Smooth muscle cell (in vitro differentiated cells): ENCODE data around the gene OR8B12. TPM values are rescaled to one million over a fixed set of nuclear protein-coding genes. Genes with fewer than 3 reads are reported as not detected.
"Not testable (repeated sequence)": the region's sequence is repeated elsewhere in the genome, so short reads cannot be mapped to it uniquely, and the experiment has no call there.

ENCODE experiments used
- DNase-seq: peaks from one replicate; lab custom pipeline; 2025; ENCODE audit not compliant: unreplicated experiment; lab: John Stamatoyannopoulos, UW
- H2AFZ ChIP-seq: fragments of 200-600 bp; sonication (generic); 2 replicates; pipeline ENCODE4 v1.6.0; 2016; ENCODE audit warnings: antibody characterized with exemption, low read depth, mild to moderate bottlenecking
- H3F3A ChIP-seq: fragments of 200-600 bp; sonication (generic); 2 replicates; pipeline ENCODE4 v1.6.0; 2017; ENCODE audit warnings: antibody characterized with exemption, low read depth
- H3K27ac ChIP-seq: fragments of 200-600 bp; sonication (generic); 2 replicates; pipeline ENCODE4 v1.5.1; 2016; ENCODE audit warnings: low read depth, mild to moderate bottlenecking
- H3K27me3 ChIP-seq: fragments of 200-600 bp; sonication (generic); 2 replicates; pipeline ENCODE4 v1.6.1; 2016; ENCODE audit warnings: low read depth, mild to moderate bottlenecking
- H3K36me3 ChIP-seq: fragments of 200-600 bp; sonication (generic); 2 replicates; pipeline ENCODE4 v1.5.1; 2016; ENCODE audit warnings: low read depth
- H3K4me1 ChIP-seq: fragments of 200-600 bp; sonication (generic); 2 replicates; pipeline ENCODE4 v1.5.1; 2016; ENCODE audit warnings: low read depth
- H3K4me2 ChIP-seq: fragments of 200-600 bp; sonication (generic); 2 replicates; pipeline ENCODE4 v1.6.0; 2016; ENCODE audit warnings: mild to moderate bottlenecking
- H3K4me3 ChIP-seq: fragments of 200-600 bp; sonication (generic); 2 replicates; pipeline ENCODE4 v1.5.1; 2016; ENCODE audit warnings: mild to moderate bottlenecking
- H3K79me2 ChIP-seq: fragments of 200-600 bp; sonication (generic); 2 replicates; pipeline ENCODE4 v1.6.0; 2016; ENCODE audit warnings: low read depth, mild to moderate bottlenecking
- H3K9ac ChIP-seq: fragments of 200-600 bp; sonication (generic); 2 replicates; pipeline ENCODE4 v1.6.0; 2016; ENCODE audit warnings: low read depth
- H3K9me3 ChIP-seq: fragments of 200-600 bp; sonication (generic); replicated peaks from 2 replicates; pipeline ENCODE4 v1.5.1; 2016; ENCODE audit warnings: low read depth
- H4K20me1 ChIP-seq: fragments of 200-600 bp; sonication (generic); 2 replicates; pipeline ENCODE4 v1.6.0; 2016; ENCODE audit warnings: low read depth
- WGBS: methylation state at CpG from one replicate; pipeline ENCODE4 v1.1.7; 2016; ENCODE audit warnings: low lambda C conversion rate; 5-methylcytosine and 5-hydroxymethylcytosine counted together
- polyA plus RNA-seq: library from polyadenylated mRNA; unstranded; fragments of >200 nt; fragmentation: Nextera tagmentation; extraction: Ambion mirVana; gene quantifications from 2 replicates; pipeline ENCODE4 v1.2.1, GENCODE V29; 2016
- total RNA-seq: library from RNA; depleted of rRNA; stranded (reverse); fragments of >200 nt; gene quantifications from 2 replicates; pipeline ENCODE4 v1.2.3, GENCODE V29; 2014
- TF ChIP-seq, protein P1 (sequence below): fragments of 200-600 bp; sonication (generic); IDR thresholded peaks from 2 replicates; pipeline ENCODE4 v1.5.1; 2017; ENCODE audit warnings: borderline replicate concordance, mild to moderate bottlenecking, antibody characterized with exemption; ENCODE audit not compliant: insufficient read depth, poor library complexity, severe bottlenecking

OR8B12 gene
- total and polyA plus RNA-seq, 2 experiments from 2014 or later = not detected

DNA sequence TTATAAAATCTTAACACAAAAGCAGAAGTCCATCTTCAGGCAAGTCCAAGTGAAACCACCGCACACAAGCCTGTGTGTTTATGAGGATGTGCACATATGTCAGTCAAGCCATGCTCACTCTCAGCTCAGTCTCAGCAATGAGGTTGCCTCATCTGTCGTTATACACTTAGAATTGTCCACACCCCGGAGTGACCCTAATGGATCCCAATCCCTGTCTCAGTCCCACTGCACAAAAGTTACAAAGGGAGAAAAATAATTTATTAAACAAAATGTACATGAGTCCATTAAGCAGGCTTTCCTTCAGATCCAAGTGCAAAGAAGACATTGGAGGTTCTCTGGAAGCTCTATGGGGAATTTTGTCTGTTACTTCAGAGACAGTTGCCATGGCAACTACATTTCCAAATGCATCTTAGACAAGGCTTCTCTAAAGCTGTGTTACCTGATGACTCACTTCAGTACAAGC, 24.4 kb downstream of the OR8B12 start:
- Histone ChIP-seq H3K27ac (no peak overlapping the region), H3K27me3 (no peaks in the 10 kb centered on the region), H2AFZ (no peak overlapping the region), H3F3A (no peaks in the 10 kb centered on the region), H4K20me1 (no peaks in the 10 kb centered on the region), H3K79me2 (no peaks in the 10 kb centered on the region), H3K4me3 (no peak overlapping the region), H3K4me2 (no peak overlapping the region), H3K9ac (no peak overlapping the region), H3K9me3 (no peaks in the 10 kb centered on the region), H3K36me3 (no peaks in the 10 kb centered on the region), H3K4me1 (no peaks in the 10 kb centered on the region)
- DNase-seq = no peak
- WGBS = 95% methylated on average over 3 of the region's 3 CpGs
- TF ChIP-seq, protein P1, sequence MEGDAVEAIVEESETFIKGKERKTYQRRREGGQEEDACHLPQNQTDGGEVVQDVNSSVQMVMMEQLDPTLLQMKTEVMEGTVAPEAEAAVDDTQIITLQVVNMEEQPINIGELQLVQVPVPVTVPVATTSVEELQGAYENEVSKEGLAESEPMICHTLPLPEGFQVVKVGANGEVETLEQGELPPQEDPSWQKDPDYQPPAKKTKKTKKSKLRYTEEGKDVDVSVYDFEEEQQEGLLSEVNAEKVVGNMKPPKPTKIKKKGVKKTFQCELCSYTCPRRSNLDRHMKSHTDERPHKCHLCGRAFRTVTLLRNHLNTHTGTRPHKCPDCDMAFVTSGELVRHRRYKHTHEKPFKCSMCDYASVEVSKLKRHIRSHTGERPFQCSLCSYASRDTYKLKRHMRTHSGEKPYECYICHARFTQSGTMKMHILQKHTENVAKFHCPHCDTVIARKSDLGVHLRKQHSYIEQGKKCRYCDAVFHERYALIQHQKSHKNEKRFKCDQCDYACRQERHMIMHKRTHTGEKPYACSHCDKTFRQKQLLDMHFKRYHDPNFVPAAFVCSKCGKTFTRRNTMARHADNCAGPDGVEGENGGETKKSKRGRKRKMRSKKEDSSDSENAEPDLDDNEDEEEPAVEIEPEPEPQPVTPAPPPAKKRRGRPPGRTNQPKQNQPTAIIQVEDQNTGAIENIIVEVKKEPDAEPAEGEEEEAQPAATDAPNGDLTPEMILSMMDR = no peak

DNA sequence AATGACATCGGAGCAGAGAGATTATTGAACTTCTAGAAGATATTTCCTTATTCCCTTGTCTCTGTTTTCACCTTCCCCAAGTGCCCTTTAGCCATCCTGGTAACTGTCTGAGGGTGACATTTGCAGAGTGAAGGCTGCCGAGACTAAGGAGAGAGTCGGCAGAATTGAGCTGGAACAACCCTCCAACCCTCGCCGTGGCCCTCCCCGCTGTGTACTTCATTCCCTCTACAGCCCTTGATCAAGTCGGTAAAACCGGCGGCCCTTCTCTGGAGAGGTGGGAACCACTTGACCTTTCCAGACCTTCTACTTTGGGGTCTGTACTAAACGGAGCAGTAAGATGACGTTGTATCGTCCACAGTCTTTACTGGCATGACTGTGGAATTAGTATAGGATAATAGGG, 26.1 kb downstream of the OR8B12 start:
- Histone ChIP-seq H3K36me3 (no peaks in the 10 kb centered on the region), H3K4me1 (no peaks in the 10 kb centered on the region), H3K79me2 (no peaks in the 10 kb centered on the region), H3K4me3 (no peak overlapping the region), H2AFZ (no peak overlapping the region), H4K20me1 (no peaks in the 10 kb centered on the region), H3K9me3 (no peaks in the 10 kb centered on the region), H3K27ac (no peak overlapping the region), H3K4me2 (no peak overlapping the region), H3K9ac (no peak overlapping the region), H3F3A (no peaks in the 10 kb centered on the region), H3K27me3 (peaks cover 5% of the 10 kb centered on the region)
- TF ChIP-seq, protein P1 = no peak
- DNase-seq = no peak
- WGBS = 93% methylated on average over 12 of the region's 12 CpGs

DNA sequence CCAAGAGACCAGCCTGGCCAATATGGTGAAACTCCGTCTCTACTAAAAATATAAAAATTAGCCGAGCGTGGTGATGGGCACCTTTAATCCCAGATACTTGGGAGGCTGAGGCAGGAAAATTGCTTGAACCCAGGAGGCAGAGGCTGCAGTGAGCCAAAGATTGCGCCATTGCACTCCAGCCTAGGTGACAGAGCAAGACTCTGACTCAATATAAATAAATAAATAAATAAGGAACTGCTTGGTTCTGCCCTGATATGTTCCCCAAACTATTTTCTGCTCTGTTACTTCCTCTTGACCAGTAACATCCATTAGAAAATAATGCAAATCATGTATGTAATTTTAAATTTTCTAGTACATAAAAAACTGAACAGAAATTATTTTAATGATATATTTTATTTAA, 28.8 kb downstream of the OR8B12 start:
- H3K4me3 ChIP-seq, H3K4me1 ChIP-seq, DNase-seq, H3K36me3 ChIP-seq, H3K27me3 ChIP-seq, H3K4me2 ChIP-seq, H4K20me1 ChIP-seq, H3K9me3 ChIP-seq, H2AFZ ChIP-seq, H3K27ac ChIP-seq, H3F3A ChIP-seq, H3K79me2 ChIP-seq, H3K9ac ChIP-seq: not testable (repeated sequence)
- WGBS = 92% methylated on average over 4 of the region's 4 CpGs

DNA sequence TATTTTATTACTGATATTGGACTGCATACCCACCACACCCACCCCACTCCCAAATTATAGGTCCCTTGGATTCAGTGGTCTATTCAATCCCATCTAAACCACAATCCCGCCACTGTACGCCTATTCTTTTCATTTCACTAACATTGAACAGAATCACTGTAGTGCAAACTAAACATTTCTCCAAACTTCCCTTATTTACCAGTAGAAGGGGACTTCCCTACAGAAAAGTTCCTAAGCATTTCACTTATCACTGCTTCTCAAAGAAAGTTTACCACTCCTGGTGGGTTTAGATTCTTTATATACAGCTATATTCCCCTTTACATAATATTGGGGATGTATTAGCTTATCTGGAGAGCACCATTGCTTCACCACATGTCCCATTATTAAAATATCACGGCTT, 29.3 kb downstream of the OR8B12 start:
- Histone ChIP-seq H3K4me3 (no peak overlapping the region), H3K27me3 (peaks cover 6% of the 10 kb centered on the region), H4K20me1 (no peaks in the 10 kb centered on the region), H3K9me3 (no peaks in the 10 kb centered on the region), H3K9ac (no peak overlapping the region), H3K4me2 (no peak overlapping the region), H3K36me3 (no peaks in the 10 kb centered on the region), H3K27ac (no peak overlapping the region), H2AFZ (no peak overlapping the region), H3K79me2 (no peaks in the 10 kb centered on the region), H3K4me1 (no peaks in the 10 kb centered on the region), H3F3A (no peaks in the 10 kb centered on the region)
- no peak for DNase-seq
- TF ChIP-seq, protein P1 = no peak
- 97% methylated on average over 3 of the region's 3 CpGs for WGBS
